ENCODE measurements around the gene PRR9. TPM values are rescaled to one million over a fixed set of nuclear protein-coding genes. Genes with fewer than 3 reads are reported as not detected.

The PRR9 gene
- total RNA-seq, 1 donor from 2014 or later: not detected

GRCh38 chr1:153248176-153248879 is 30.9 kb downstream of the PRR9 start:
- TF ChIP-seq CTCF (IDR thresholded peaks at IDR 0.05): no peak
- H3K4me3 ChIP-seq: no peak overlapping the region
- DNase-seq: no peak
- H3K9me3 ChIP-seq: no peaks in the 10 kb centered on the region
- no peaks in the 10 kb centered on the region for H3K27me3 ChIP-seq (ENCODE audit: low read depth)
- H3K27ac ChIP-seq: no peak overlapping the region
- no peaks in the 10 kb centered on the region for H3K4me1 ChIP-seq
- intact Hi-C loops (cut with DNase I): no loop called here
- ATAC-seq: no peak
- no peaks in the 10 kb centered on the region for H3K36me3 ChIP-seq

DNA sequence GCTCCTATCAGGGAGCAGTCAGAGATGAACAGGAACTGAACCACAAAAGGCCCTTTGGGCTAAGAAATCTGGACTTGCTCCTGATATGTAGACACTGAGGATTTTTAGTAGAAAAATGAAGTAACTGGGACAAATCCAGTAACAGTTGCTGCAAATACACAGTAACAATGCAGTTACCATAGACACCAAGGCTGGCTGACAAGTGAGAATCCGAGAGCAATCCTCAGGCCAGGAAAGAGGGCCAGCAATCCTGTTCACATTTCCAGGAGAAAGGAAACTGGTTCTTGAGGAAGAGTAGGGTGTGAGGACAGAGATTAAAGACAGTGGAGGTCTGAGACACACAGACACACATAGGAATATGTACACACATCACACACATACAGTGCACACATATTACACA is 32.8 kb downstream of the PRR9 start:
- DNase-seq (no peak), ATAC-seq (no peak)
- H3K36me3 ChIP-seq: no peaks in the 10 kb centered on the region
- no peak overlapping the region for H3K4me3 ChIP-seq
- H3K27me3 ChIP-seq (ENCODE audit: low read depth): no peaks in the 10 kb centered on the region
- no peak overlapping the region for H3K27ac ChIP-seq
- intact Hi-C loops (cut with DNase I): no loop called here
- no peak for TF ChIP-seq CTCF (IDR thresholded peaks at IDR 0.05)
- no peaks in the 10 kb centered on the region for H3K4me1 ChIP-seq
- no peaks in the 10 kb centered on the region for H3K9me3 ChIP-seq

- intact Hi-C loops (cut with DNase I): no loop called here
- Histone ChIP-seq H3K27ac (no peak overlapping the region), H3K27me3 (ENCODE audit: low read depth) (no peaks in the 10 kb centered on the region), H3K36me3 (no peaks in the 10 kb centered on the region), H3K4me3 (no peak overlapping the region), H3K9me3 (no peaks in the 10 kb centered on the region), H3K4me1 (no peaks in the 10 kb centered on the region)
- ATAC-seq: no peak
- no peak for TF ChIP-seq CTCF (IDR thresholded peaks at IDR 0.05)
- no peak for DNase-seq
These were observed 33.7 kb downstream of the PRR9 start for GRCh38 chr1:153251087-153251486.

DNA sequence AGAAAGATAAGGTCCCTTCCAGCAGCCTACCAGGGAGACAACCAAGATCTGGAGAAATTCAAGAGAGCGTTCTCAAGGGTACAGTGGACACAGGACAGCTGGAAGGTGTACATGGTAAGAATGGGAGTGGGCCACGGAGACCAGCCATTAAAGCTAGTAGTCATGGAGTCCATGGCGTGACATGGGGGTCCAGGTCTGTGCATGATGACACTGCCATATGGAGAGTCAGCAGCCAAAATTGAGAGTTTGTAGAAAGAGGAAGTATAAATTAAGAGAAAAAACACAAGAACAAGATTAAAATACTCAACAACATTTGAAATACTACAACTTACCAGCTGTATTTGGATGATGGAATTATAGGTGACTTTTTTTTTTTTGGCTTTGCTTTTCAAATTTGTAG is 34.2 kb downstream of the PRR9 start:
- no peaks in the 10 kb centered on the region for H3K27me3 ChIP-seq (ENCODE audit: low read depth)
- DNase-seq: no peak
- no peaks in the 10 kb centered on the region for H3K9me3 ChIP-seq
- no peak for TF ChIP-seq CTCF (IDR thresholded peaks at IDR 0.05)
- no peaks in the 10 kb centered on the region for H3K36me3 ChIP-seq
- H3K4me1 ChIP-seq: no peaks in the 10 kb centered on the region
- intact Hi-C loops (cut with DNase I): no loop called here
- ATAC-seq: no peak
- no peak overlapping the region for H3K27ac ChIP-seq
- H3K4me3 ChIP-seq: no peak overlapping the region

DNA sequence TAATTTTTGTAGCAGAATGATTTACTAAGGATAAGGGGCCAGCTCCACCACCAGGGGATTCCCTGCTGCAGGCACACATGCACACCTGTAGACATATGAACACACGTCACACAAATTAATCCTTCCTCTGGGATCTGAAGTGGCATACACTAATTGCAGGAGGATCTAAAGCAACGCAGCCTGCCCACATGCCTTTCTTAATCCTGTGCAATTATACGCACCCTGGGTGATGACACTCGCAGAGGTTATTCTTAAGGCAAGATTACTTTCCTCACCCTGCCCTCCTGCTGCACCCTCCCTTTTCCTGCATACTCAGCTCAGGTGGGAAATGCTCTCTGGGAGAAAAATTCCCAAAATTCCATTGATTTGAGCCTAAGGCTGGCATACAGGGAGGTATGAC is 34.6 kb downstream of the PRR9 start:
- no peak overlapping the region for H3K4me3 ChIP-seq
- no peaks in the 10 kb centered on the region for H3K4me1 ChIP-seq
- no peaks in the 10 kb centered on the region for H3K36me3 ChIP-seq
- H3K27me3 ChIP-seq (ENCODE audit: low read depth): no peaks in the 10 kb centered on the region
- intact Hi-C loops (cut with DNase I): no loop called here
- ATAC-seq: no peak
- DNase-seq: no peak
- H3K27ac ChIP-seq: no peak overlapping the region
- H3K9me3 ChIP-seq: no peaks in the 10 kb centered on the region
- TF ChIP-seq CTCF (IDR thresholded peaks at IDR 0.05): no peak

All from lower lobe of right lung (tissue), 2 donors.